ENCODE measurements around the gene REG1A.

REG1A gene

GRCh38 chr2:79086255-79086654 lies 34.0 kb upstream of the REG1A start:
- TF ChIP-seq CTCF (IDR thresholded peaks at IDR 0.05; ENCODE audit: low read depth, low read length), result no peak
- in situ Hi-C loops (cut with HindIII; ENCODE audit: low sequenced_read_pairs), result no loop called here
- no peak overlapping the region for H3K4me3 ChIP-seq (ENCODE audit: low read depth, low read length)
- DNase-seq (ENCODE audit: low read depth, low spot score), result no peak

- no peak for DNase-seq (ENCODE audit: low read depth, low spot score)
- TF ChIP-seq CTCF (IDR thresholded peaks at IDR 0.05; ENCODE audit: low read depth, low read length), result no peak
- in situ Hi-C loops (cut with HindIII; ENCODE audit: low sequenced_read_pairs), result no loop called here
- H3K4me3 ChIP-seq (ENCODE audit: low read depth, low read length), result no peak within 1 kb of the TSS
These were observed 32.4 kb upstream of the REG1A start, which contains the start of gene REG1B for GRCh38 chr2:79087785-79088364. Gene REG1B, minus strand, starts transcription at chr2:79087993. Its CDS starts 381 bp downstream, at chr2:79087612.

- in situ Hi-C loops (cut with HindIII; ENCODE audit: low sequenced_read_pairs), result no loop called here
- DNase-seq (ENCODE audit: low read depth, low spot score), result no peak
- no peak for TF ChIP-seq CTCF (IDR thresholded peaks at IDR 0.05; ENCODE audit: low read depth, low read length)
- H3K4me3 ChIP-seq (ENCODE audit: low read depth, low read length), result no peak overlapping the region
These were observed 29.6 kb upstream of the REG1A start for GRCh38 chr2:79090693-79091092.

- in situ Hi-C loops (cut with HindIII; ENCODE audit: low sequenced_read_pairs), result no loop called here
- no peak for TF ChIP-seq CTCF (IDR thresholded peaks at IDR 0.05; ENCODE audit: low read depth, low read length)
- no peak overlapping the region for H3K4me3 ChIP-seq (ENCODE audit: low read depth, low read length)
- DNase-seq (ENCODE audit: low read depth, low spot score), result no peak
These were observed 22.4 kb upstream of the REG1A start for GRCh38 chr2:79097843-79098242.

GRCh38 chr2:79099140-79099686 lies 21.1 kb upstream of the REG1A start:
- in situ Hi-C loops (cut with HindIII; ENCODE audit: low sequenced_read_pairs), result no loop called here
- DNase-seq (ENCODE audit: low read depth, low spot score), result no peak
- no peak overlapping the region for H3K4me3 ChIP-seq (ENCODE audit: low read depth, low read length)
- no peak for TF ChIP-seq CTCF (IDR thresholded peaks at IDR 0.05; ENCODE audit: low read depth, low read length)

GRCh38 chr2:79100285-79100684 lies 20.0 kb upstream of the REG1A start:
- no peak for TF ChIP-seq CTCF (IDR thresholded peaks at IDR 0.05; ENCODE audit: low read depth, low read length)
- no peak overlapping the region for H3K4me3 ChIP-seq (ENCODE audit: low read depth, low read length)
- in situ Hi-C loops (cut with HindIII; ENCODE audit: low sequenced_read_pairs), result no loop called here
- DNase-seq (ENCODE audit: low read depth, low spot score), result no peak

Measured in astrocyte of the spinal cord (primary cell).